Spinal cord (tissue), 10 donors: ENCODE measurements around the gene TCAF2. TPM values are rescaled to one million over a fixed set of nuclear protein-coding genes. Genes with fewer than 3 reads are reported as not detected.
"Not testable (repeated sequence)": the region's sequence is repeated elsewhere in the genome, so short reads cannot be mapped to it uniquely, and the experiment has no call there.

ENCODE experiments used
- DNase-seq, 6 donors: peaks; one replicate each; pipeline versions ENCODE4 v3.0.0 to v3.0.0-alpha.2; 2013 to 2015; ENCODE audit warnings: low spot score in 6 of 6, low read depth in 4 of 6
- H3K27ac ChIP-seq: one replicate; pipeline ENCODE4 v1.5.1; 2013; ENCODE audit warnings: low read depth, low read length, control low read depth
- H3K27me3 ChIP-seq: one replicate; pipeline ENCODE4 v1.6.1; 2013; ENCODE audit warnings: low read length; ENCODE audit not compliant: control insufficient read depth, insufficient read depth
- H3K36me3 ChIP-seq: one replicate; pipeline ENCODE4 v1.6.1; 2013; ENCODE audit warnings: low read length; ENCODE audit not compliant: control insufficient read depth, insufficient read depth
- H3K4me1 ChIP-seq: one replicate; pipeline ENCODE4 v1.6.1; 2013; ENCODE audit warnings: low read length; ENCODE audit not compliant: control insufficient read depth, insufficient read depth
- H3K4me3 ChIP-seq: one replicate; pipeline ENCODE4 v1.5.1; 2013; ENCODE audit warnings: low read depth, low read length, control low read depth
- H3K9me3 ChIP-seq: one replicate; pipeline ENCODE4 v1.6.1; 2013; ENCODE audit warnings: low read length; ENCODE audit not compliant: control insufficient read depth, insufficient read depth
- WGBS: methylation state at CpG from one replicate; pipeline ENCODE4 v1.1.5; 2013; ENCODE audit warnings: missing lambda C conversion rate; ENCODE audit not compliant: insufficient coverage; 5-methylcytosine and 5-hydroxymethylcytosine counted together
- polyA plus RNA-seq, 2 donors: library from polyadenylated mRNA; unstranded; fragments of 120-200 nt; gene quantifications; one replicate each; pipeline ENCODE4 v1.2.1, GENCODE V29; 2013; ENCODE audit not compliant: insufficient read length in 2 of 2
- small RNA-seq: library from RNA; depleted of rRNA; stranded (forward); fragments of <200 nt; gene quantifications from one replicate; pipeline ENCODE3, GENCODE V24; 2014; ENCODE audit warnings: low replicate concordance
- total RNA-seq, 2 donors: library from RNA; depleted of rRNA in 1 of 2; stranded (reverse); fragments of 120-200 nt in 1 of 2; fragments of >200 nt in 1 of 2; gene quantifications; one replicate each; pipeline versions ENCODE4 v1.2.3 to v1.2.4, GENCODE V29; 2013 to 2014
- donor health status: healthy.

TCAF2 gene
- total and polyA plus RNA-seq, 4 donors: 1.5 to 2.8 (median 2.5) TPM

- H3K27me3 ChIP-seq, H3K4me3 ChIP-seq, DNase-seq, H3K9me3 ChIP-seq, H3K27ac ChIP-seq, H3K36me3 ChIP-seq, H3K4me1 ChIP-seq: not testable (repeated sequence)
- WGBS: no CpG with 5 or more reads among the region's 3 CpGs
These were observed 29.1 kb downstream of the TCAF2 start for GRCh38 chr7:143649902-143650301.

GRCh38 chr7:143650447-143650846 lies 29.7 kb downstream of the TCAF2 start:
- no CpG with 5 or more reads among the region's 8 CpGs for WGBS
- DNase-seq, H3K36me3 ChIP-seq, H3K27ac ChIP-seq, H3K4me3 ChIP-seq, H3K9me3 ChIP-seq, H3K4me1 ChIP-seq, H3K27me3 ChIP-seq: not testable (repeated sequence)

Small RNA genes within 50 kb of the gene (small RNA-seq; reads per million reads assigned to genes)
- gene AC073264.2 (not detected), gene RNU6-162P (not detected)

Other genes with a start within 250 kb of the TCAF2 start
- 10 to 100 TPM; 18.3 to 37.2 TPM for gene ZYX, start 239.6 kb upstream of the TCAF2 start, total RNA-seq
- gene ZYX, start 239.6 kb upstream of the TCAF2 start, polyA plus RNA-seq: 100 to 1,000 TPM; 159 to 169 TPM
- under 1 TPM; 0.89 to 0.94 TPM for gene EPHA1, start 212.1 kb upstream of the TCAF2 start, total RNA-seq
- gene EPHA1, start 212.1 kb upstream of the TCAF2 start, polyA plus RNA-seq: 1 to 10 TPM; 3.6 to 6.6 TPM
- not detected for gene TAS2R60, start 177.5 kb upstream of the TCAF2 start, total RNA-seq
- gene TAS2R60, start 177.5 kb upstream of the TCAF2 start, polyA plus RNA-seq: not detected
- gene TAS2R41, start 143.1 kb upstream of the TCAF2 start, total RNA-seq: not detected
- not detected for gene TAS2R41, start 143.1 kb upstream of the TCAF2 start, polyA plus RNA-seq
- under 1 TPM; 0.50 TPM for gene CTAGE15, start 49.2 kb upstream of the TCAF2 start, total RNA-seq
- gene CTAGE15, start 49.2 kb upstream of the TCAF2 start, polyA plus RNA-seq: under 1 TPM in 1 of 2 donors, not detected in 1; 0.19 TPM
- under 1 TPM; 0.69 to 0.94 TPM for gene CTAGE6, start 136.7 kb downstream of the TCAF2 start, total RNA-seq
- not detected for gene CTAGE6, start 136.7 kb downstream of the TCAF2 start, polyA plus RNA-seq